ENCODE measurements around the gene TEX22. TPM values are rescaled to one million over a fixed set of nuclear protein-coding genes. Genes with fewer than 3 reads are reported as not detected.

TEX22 gene
- total RNA-seq, 5 donors from 2014 or later (not counting 1 experiment from before 2014, with no cell fraction given) = 0.93 to 9.0 (median 6.0) TPM

DNA sequence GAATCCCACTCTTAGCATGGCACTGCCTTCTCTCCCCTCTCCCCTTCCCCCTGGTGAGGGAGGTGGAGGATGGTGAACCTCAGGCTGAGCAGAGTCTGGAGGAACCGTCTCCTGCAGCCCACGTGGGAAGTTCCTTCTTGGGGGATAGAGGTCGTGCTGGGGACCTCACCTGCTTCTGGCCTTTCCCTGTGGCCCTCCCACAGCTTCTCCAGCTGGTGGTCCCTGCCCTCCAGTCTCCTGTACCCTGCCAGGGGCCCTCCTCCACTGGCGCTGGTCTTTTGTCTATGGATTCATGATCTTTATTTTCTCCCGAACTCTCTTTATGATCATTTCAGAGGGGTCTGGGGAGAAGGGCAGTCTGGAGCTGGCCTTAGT lies 12.3 kb downstream of the TEX22 start:
- H3K4me3 Mint-ChIP-seq = peak overlapping the region in 2 of 3 donors; percentile 17 to 65
- peaks cover 5 to 23% of the 10 kb centered on the region in 2 donors for H3K27me3 Mint-ChIP-seq

DNA sequence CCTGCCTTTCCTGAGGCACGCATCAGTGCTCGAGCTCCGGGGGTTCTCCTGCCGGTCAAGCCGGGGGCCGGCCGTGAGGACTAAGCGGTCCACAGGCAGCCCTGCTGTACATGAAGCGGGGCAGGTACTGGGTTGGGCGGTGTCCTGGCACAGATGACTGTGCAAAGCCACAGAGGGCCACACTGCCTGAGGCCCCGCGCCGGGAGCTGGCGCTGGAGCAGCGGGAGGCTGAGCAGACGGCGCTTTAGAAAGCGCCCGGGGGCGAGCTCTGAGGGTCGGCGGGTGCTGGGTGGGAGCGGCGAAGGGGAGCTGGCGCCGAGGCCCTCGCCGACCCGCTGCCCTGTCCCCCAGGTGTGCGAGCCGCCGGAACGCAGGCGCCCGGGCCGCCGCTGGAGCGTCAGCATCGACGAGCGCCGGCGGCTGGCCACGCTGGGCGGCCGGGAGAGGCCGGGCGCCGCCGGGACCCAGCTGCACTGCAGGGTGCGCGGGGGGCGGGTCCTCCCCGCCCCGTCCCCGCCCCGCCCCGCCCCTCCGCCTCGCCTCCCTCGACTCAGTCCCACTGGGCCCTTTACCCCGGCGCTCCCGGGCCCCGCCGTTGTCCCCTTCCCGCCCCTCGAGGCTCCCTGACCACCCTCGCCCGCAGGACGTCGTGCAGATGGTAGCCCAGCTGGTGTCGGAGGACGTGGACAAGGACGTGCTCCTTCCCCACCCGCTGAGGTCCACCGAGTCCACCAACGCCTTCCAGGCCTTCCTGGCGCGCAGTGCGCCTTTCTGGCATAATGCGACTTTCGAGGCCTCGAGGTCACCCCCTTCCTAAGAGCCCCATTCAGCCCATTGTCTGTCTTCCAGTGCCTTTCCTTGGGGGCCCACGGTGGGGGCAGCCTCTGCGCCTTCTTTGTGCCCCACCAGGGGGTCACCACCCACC lies 12.9 kb downstream of the TEX22 start:
- peaks cover 0 to 52% of the 10 kb centered on the region in 2 experiments for H3K27me3 ChIP-seq (replicated peaks in 1 of 2; ENCODE audit: control insufficient read depth in 2 of 2, extremely low read depth in 1 of 2, insufficient read depth in 2 of 2, low read length in 1 of 2)
- Mint-ChIP-seq H3K9me3 (no peaks in the 10 kb centered on the region), H3K27ac (no peak overlapping the region), H3K27me3 (peaks cover 5 to 25% of the 10 kb centered on the region in 2 donors), H3K4me1 (peaks cover 0 to 11% (median 9%) of the 10 kb centered on the region in 3 donors), H3K36me3 (no peaks in the 10 kb centered on the region), H3K4me3 (peak overlapping the region; percentile 17 to 65 (median 34))
- H3K27ac ChIP-seq (ENCODE audit: low read length) = no peak overlapping the region
- peaks cover 7 to 27% of the 10 kb centered on the region in 2 experiments for H3K4me1 ChIP-seq (ENCODE audit: control insufficient read depth in 1 of 2, extremely low read depth in 1 of 2, insufficient read depth in 2 of 2, low read length in 2 of 2)
- H3K9me3 ChIP-seq = no peaks in the 10 kb centered on the region
- no peaks in the 10 kb centered on the region for H3K36me3 ChIP-seq (ENCODE audit: control insufficient read depth in 2 of 2, extremely low read depth in 1 of 2, insufficient read depth in 1 of 2, low read length in 1 of 2)
- H3K4me3 ChIP-seq (ENCODE audit: control insufficient read depth in 1 of 2, extremely low read depth in 1 of 2, low read length in 1 of 2) = peak overlapping the region in 1 of 2 donors; percentile 58
- POLR2A ChIA-PET = no interaction called here
- DNase-seq (peak in 3 of 35 experiments; percentile 26 to 50 (median 27)), ATAC-seq (replicated peaks in 1 of 4) (peak; percentile 42 to 58 (median 51))
- 18% methylated on average over 79 of the region's 86 CpGs for WGBS (ENCODE audit: insufficient coverage)
- CTCF ChIA-PET = no interaction called here

More for the DNA sequence above, 12.3 kb downstream of the TEX22 start:
- Histone ChIP-seq H3K36me3 (ENCODE audit: control insufficient read depth in 2 of 2, extremely low read depth in 1 of 2, insufficient read depth in 1 of 2, low read length in 1 of 2) (no peaks in the 10 kb centered on the region), H3K4me1 (ENCODE audit: control insufficient read depth in 1 of 2, extremely low read depth in 1 of 2, insufficient read depth in 2 of 2, low read length in 2 of 2) (peaks cover 7 to 27% of the 10 kb centered on the region in 2 experiments), H3K4me3 (ENCODE audit: control insufficient read depth in 1 of 2, extremely low read depth in 1 of 2, low read length in 1 of 2) (peak overlapping the region in 1 of 2 donors; percentile 58), H3K9me3 (no peaks in the 10 kb centered on the region), H3K27me3 (replicated peaks in 1 of 2; ENCODE audit: control insufficient read depth in 2 of 2, extremely low read depth in 1 of 2, insufficient read depth in 2 of 2, low read length in 1 of 2) (peaks cover 0 to 48% of the 10 kb centered on the region in 2 experiments), H3K27ac (ENCODE audit: low read length) (no peak overlapping the region)
- WGBS (ENCODE audit: insufficient coverage) = 100% methylated on average over 2 of the region's 5 CpGs
- ChIA-PET POLR2A (no interaction called here), CTCF (no interaction called here)
- DNase-seq (no peak), ATAC-seq (replicated peaks in 1 of 4) (no peak)
- Mint-ChIP-seq H3K27ac (no peak overlapping the region), H3K9me3 (peaks cover 0 to 5% (median 0%) of the 10 kb centered on the region in 3 donors), H3K36me3 (no peaks in the 10 kb centered on the region), H3K4me1 (peaks cover 0 to 9% (median 8%) of the 10 kb centered on the region in 3 donors)

DNA sequence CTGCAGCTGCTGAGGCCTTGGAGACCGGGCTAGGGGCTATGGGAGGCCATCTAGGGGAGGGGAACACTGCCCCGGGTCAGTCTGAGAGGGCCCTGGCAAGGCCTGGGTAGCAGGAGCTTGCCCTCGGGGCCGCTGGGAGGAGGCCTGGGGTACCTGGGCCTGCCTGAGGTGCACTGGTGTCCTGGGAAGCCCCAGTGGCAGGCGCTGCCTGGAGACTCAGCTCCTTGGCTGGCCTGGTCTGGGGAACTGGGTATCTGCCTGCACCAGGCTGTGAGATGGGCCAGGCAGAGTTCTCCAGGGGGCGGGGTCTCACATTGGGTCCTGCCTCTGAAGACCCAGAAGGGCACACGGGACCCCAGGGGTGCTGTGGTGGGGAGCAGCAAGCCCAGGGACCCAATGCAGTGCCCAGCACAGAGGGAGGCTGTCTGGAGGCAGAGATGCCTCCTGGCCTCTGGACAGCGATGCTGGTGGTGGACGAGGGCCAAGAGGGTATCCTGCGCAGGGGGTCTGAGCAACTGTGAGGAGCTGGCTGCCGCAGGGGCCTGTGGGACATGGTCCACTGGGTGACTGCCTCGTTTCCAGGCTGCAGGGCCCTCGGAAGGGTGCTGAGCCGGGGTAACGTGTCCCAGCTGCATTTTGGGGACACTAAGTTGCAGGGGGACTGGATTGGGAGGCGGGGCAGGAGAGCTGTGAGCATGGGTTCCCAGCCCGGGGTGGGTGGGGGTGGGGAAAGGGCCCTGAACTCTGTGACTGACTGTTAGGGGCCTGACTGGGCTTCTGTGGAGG lies 13.8 kb downstream of the TEX22 start:
- ChIA-PET CTCF (interaction anchor here in 1 of 2 donors (0.6 kb wide), 1 partner anchor 42 kb away, joined by 4 read pairs; no protein-coding TSS in a partner anchor), POLR2A (no interaction called here)
- Mint-ChIP-seq H3K9me3 (no peaks in the 10 kb centered on the region), H3K36me3 (no peaks in the 10 kb centered on the region), H3K4me1 (peaks cover 0 to 14% (median 9%) of the 10 kb centered on the region in 3 donors), H3K4me3 (peak overlapping the region in 1 of 3 donors; percentile 65), H3K27me3 (peaks cover 5 to 25% of the 10 kb centered on the region in 2 donors), H3K27ac (no peak overlapping the region)
- Histone ChIP-seq H3K4me1 (ENCODE audit: control insufficient read depth in 1 of 2, extremely low read depth in 1 of 2, insufficient read depth in 2 of 2, low read length in 2 of 2) (peaks cover 7 to 27% of the 10 kb centered on the region in 2 experiments), H3K36me3 (ENCODE audit: control insufficient read depth in 2 of 2, extremely low read depth in 1 of 2, insufficient read depth in 1 of 2, low read length in 1 of 2) (no peaks in the 10 kb centered on the region), H3K27me3 (replicated peaks in 1 of 2; ENCODE audit: control insufficient read depth in 2 of 2, extremely low read depth in 1 of 2, insufficient read depth in 2 of 2, low read length in 1 of 2) (peaks cover 0 to 53% of the 10 kb centered on the region in 2 experiments), H3K9me3 (no peaks in the 10 kb centered on the region), H3K4me3 (ENCODE audit: control insufficient read depth in 1 of 2, extremely low read depth in 1 of 2, low read length in 1 of 2) (no peak overlapping the region), H3K27ac (ENCODE audit: low read length) (no peak overlapping the region)
- no peak for DNase-seq
- no peak for ATAC-seq (replicated peaks in 1 of 4)
- whole genome bisulfite sequencing (ENCODE audit: insufficient coverage) = 84% methylated on average over 17 of the region's 17 CpGs

DNA sequence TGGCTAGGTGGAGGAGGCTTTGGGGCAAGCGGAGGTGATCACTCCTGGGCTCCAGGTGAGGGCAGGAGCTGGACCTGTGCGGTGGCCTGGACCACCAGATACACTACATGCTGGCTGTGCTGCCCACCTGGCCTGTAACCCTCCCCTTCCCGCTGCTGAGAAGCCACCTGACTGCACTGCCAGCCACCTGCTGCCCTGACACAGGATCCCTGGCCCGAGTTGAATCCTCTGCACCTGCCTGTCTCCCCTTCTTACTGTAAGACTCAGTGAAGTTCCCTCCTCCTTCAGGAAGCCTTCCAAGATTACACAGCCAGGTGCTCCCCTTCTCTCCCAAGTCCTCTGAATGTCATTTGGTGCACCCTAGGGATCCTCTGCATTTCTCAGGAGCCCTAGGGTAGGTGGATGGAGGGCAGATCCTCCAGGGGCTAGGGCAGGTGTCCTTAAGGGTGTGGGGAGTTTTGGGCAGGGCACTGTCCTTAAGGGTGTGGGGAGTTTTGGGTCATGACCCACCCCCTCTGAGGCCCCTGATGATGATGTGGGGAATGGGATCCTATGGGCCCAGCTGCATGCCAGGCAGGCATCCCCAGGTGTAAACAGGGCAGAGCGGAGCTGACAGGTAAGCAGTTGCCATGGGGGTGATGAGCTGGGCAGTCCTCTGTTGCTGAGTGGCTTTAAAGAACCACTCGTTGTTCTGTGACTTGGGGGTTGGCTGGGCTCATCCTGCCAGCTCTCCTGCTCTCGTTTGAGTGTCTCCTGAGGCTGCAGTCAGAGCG lies 14.6 kb downstream of the TEX22 start:
- Histone ChIP-seq H3K27ac (ENCODE audit: low read length) (no peak overlapping the region), H3K9me3 (no peaks in the 10 kb centered on the region), H3K4me1 (ENCODE audit: control insufficient read depth in 1 of 2, extremely low read depth in 1 of 2, insufficient read depth in 2 of 2, low read length in 2 of 2) (peaks cover 7 to 27% of the 10 kb centered on the region in 2 experiments), H3K27me3 (replicated peaks in 1 of 2; ENCODE audit: control insufficient read depth in 2 of 2, extremely low read depth in 1 of 2, insufficient read depth in 2 of 2, low read length in 1 of 2) (peaks cover 0 to 58% of the 10 kb centered on the region in 2 experiments), H3K4me3 (ENCODE audit: control insufficient read depth in 1 of 2, extremely low read depth in 1 of 2, low read length in 1 of 2) (no peak overlapping the region), H3K36me3 (ENCODE audit: control insufficient read depth in 2 of 2, extremely low read depth in 1 of 2, insufficient read depth in 1 of 2, low read length in 1 of 2) (no peaks in the 10 kb centered on the region)
- H3K9me3 Mint-ChIP-seq = no peaks in the 10 kb centered on the region
- H3K36me3 Mint-ChIP-seq = no peaks in the 10 kb centered on the region
- ATAC-seq (replicated peaks in 1 of 4) (no peak), DNase-seq (no peak)
- peaks cover 0 to 14% (median 9%) of the 10 kb centered on the region in 3 donors for H3K4me1 Mint-ChIP-seq
- ChIA-PET CTCF (no interaction called here), POLR2A (no interaction called here)
- peak overlapping the region in 2 of 3 donors; percentile 24 to 40 for H3K4me3 Mint-ChIP-seq
- WGBS (ENCODE audit: insufficient coverage) = 85% methylated on average over 4 of the region's 8 CpGs
- no peak overlapping the region for H3K27ac Mint-ChIP-seq
- H3K27me3 Mint-ChIP-seq = peaks cover 5 to 25% of the 10 kb centered on the region in 2 donors

DNA sequence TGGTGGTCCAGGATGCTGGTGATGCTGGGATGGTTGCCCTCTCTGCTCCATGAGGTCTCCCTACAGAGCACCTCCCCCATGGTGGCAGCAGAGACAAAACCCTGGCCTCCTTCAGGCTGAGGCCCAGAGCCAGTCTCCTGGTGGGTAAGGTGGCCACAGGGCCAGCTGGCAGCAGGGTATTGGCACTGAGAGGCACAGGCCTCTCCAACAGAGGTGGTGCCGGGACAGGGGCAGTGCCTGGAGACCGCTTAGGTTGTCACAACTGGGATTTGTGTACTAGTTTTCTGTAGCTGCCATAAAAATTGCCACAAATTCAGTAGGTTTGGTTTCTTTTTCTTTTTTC lies 15.2 kb downstream of the TEX22 start:
- peaks cover 0 to 64% of the 10 kb centered on the region in 2 experiments for H3K27me3 ChIP-seq (replicated peaks in 1 of 2; ENCODE audit: control insufficient read depth in 2 of 2, extremely low read depth in 1 of 2, insufficient read depth in 2 of 2, low read length in 1 of 2)
- Mint-ChIP-seq H3K4me1 (peaks cover 3 to 14% (median 10%) of the 10 kb centered on the region in 3 donors), H3K36me3 (no peaks in the 10 kb centered on the region), H3K4me3 (peak overlapping the region in 1 of 3 donors; percentile 40), H3K27ac (no peak overlapping the region), H3K27me3 (peaks cover 5 to 25% of the 10 kb centered on the region in 2 donors), H3K9me3 (no peaks in the 10 kb centered on the region)
- peaks cover 7 to 27% of the 10 kb centered on the region in 2 experiments for H3K4me1 ChIP-seq (ENCODE audit: control insufficient read depth in 1 of 2, extremely low read depth in 1 of 2, insufficient read depth in 2 of 2, low read length in 2 of 2)
- ChIA-PET CTCF (interaction anchor here in 1 of 2 donors (0.6 kb wide), 1 partner anchor 19 kb away, joined by 3 read pairs; no protein-coding TSS in a partner anchor), POLR2A (no interaction called here)
- H3K36me3 ChIP-seq (ENCODE audit: control insufficient read depth in 2 of 2, extremely low read depth in 1 of 2, insufficient read depth in 1 of 2, low read length in 1 of 2) = no peaks in the 10 kb centered on the region
- 100% methylated on average over 2 of the region's 2 CpGs for WGBS (ENCODE audit: insufficient coverage)
- no peaks in the 10 kb centered on the region for H3K9me3 ChIP-seq
- DNase-seq (no peak), ATAC-seq (replicated peaks in 1 of 4) (no peak)
- H3K27ac ChIP-seq (ENCODE audit: low read length) = no peak overlapping the region
- H3K4me3 ChIP-seq (ENCODE audit: control insufficient read depth in 1 of 2, extremely low read depth in 1 of 2, low read length in 1 of 2) = no peak overlapping the region
